Psoas muscle (tissue), 8 donors: ENCODE data around the gene CSF3. TPM values are rescaled to one million over a fixed set of nuclear protein-coding genes. Genes with fewer than 3 reads are reported as not detected.
A peak's percentile ranks its signal among the peaks of the same experiment; 100 is the strongest.

Source experiments
- ATAC-seq, 4 donors: fragments of 200-7000 bp; cut with Tn5 transposase; one replicate each; pipeline ENCODE4 v1.9.1; 2020; ENCODE audit warnings: moderate library complexity in 3 of 4, mild to moderate bottlenecking in 2 of 4
- DNase-seq, 2 donors: peaks; one replicate each; pipeline ENCODE4 v3.0.0-alpha.2; 2020
- H3K27ac ChIP-seq: fragments of 200-600 bp; one replicate; pipeline ENCODE4 v1.8.0; 2022
- H3K27me3 ChIP-seq, 3 donors: fragments of 200-600 bp in 1 of 3; one replicate each; pipeline versions ENCODE4 v1.6.1 to v1.8.0; 2013 to 2022; ENCODE audit warnings: low read length in 2 of 3, mild to moderate bottlenecking in 2 of 3, moderate library complexity in 1 of 3; ENCODE audit not compliant: insufficient read depth in 3 of 3
- H3K36me3 ChIP-seq, 2 donors: fragments of 200-600 bp in 1 of 2; one replicate each; pipeline versions ENCODE4 v1.6.1 to v1.8.0; 2013 to 2022; ENCODE audit warnings: low read depth in 1 of 2, mild to moderate bottlenecking in 1 of 2, moderate library complexity in 1 of 2; ENCODE audit not compliant: insufficient read depth in 1 of 2
- H3K4me1 ChIP-seq: fragments of 200-600 bp; one replicate; pipeline ENCODE4 v1.8.0; 2022
- H3K4me3 ChIP-seq: fragments of 200-600 bp; one replicate; pipeline ENCODE4 v1.8.0; 2022; ENCODE audit warnings: mild to moderate bottlenecking
- H3K9me3 ChIP-seq: fragments of 200-600 bp; one replicate; pipeline ENCODE4 v1.8.0; 2022
- WGBS, 3 donors: extraction: QIAGEN DNeasy Blood & Tissue Kit; methylation state at CpG; one replicate each; pipeline versions ENCODE4 v1.1.6 to v1.1.7; 2013; 5-methylcytosine and 5-hydroxymethylcytosine counted together
- intact Hi-C, 2 donors: fragments of 100-400 bp; cut with DNase I; formaldehyde crosslinking; loops; one replicate each; pipeline versions ENCODE4 v1.11.0 to v1.14.2; 2022
- polyA plus RNA-seq, 3 donors: library from polyadenylated mRNA; stranded (reverse); fragments of 200-250 nt; gene quantifications; one replicate each; pipeline ENCODE4 v1.2.3, GENCODE V29; 2013
- total RNA-seq, 4 donors: library from RNA; stranded (reverse); fragmentation: NEBNext Ultra II Directional in 2 of 4; extraction: Animal tissue kit (Norgen Biotek cat#: 25700) in 2 of 4; gene quantifications; one replicate each; pipeline versions ENCODE4 v1.2.1 to v1.2.4, GENCODE V29; 2021 to 2023
- TF ChIP-seq, protein P1 (sequence below): fragments of 200-600 bp; IDR thresholded peaks from one replicate; pipeline ENCODE4 v1.8.0; 2022; ENCODE audit warnings: antibody characterized with exemption
- donor health status: healthy with polysubstance abuse.
- donor health status: DM: no; HTN: no; CAD: no; lungs with moderate emphysema.
- donor health status: Bipolar disorder and iron deficiency.
- donor health status: healthy.
- donor health status: DM: yes; HTN: yes; CAD: no.
- donor health status: DM: no; HTN: no; CAD: no.
- donor health status: DM: no; HTN: no; CAD: no.
- donor health status: DM: yes; HTN: yes; CAD: no.

CSF3 gene
- total and polyA plus RNA-seq, 7 donors, result 0.30 to 46.2 (median 3.9) TPM

DNA sequence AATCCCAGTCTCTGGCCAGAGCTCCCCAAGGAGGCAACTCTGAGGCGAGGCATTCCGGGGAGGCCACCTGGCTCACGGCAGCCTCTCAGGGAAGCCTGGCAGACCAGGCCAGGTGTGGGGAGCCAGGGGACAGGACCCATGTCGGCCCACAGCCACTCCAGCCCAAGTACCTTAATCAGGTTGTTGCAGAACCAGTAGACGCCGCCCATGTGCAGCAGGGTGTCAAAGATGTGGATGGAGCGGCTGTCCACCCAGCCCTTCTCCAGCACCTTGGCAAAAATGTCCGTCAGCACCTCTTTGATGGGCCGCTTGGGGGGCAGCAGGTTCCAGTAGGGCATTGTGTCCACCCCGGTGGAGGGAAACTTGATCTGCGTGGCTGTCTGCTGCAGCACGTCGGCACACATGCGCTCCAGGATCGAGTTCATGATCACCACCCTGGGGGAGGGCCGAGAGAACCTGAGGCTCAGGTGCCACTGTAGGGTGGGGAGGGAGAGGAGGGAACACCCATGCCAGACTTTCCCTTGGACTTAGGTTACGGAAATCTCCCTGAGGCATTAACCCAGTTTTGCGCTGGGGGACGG, 7.8 kb downstream of the CSF3 start:
- H3K4me1 ChIP-seq, result peaks cover 67% of the 10 kb centered on the region
- no peaks in the 10 kb centered on the region for H3K27me3 ChIP-seq
- H3K9me3 ChIP-seq, result no peaks in the 10 kb centered on the region
- intact Hi-C loops, result no loop called here
- H3K4me3 ChIP-seq, result no peak overlapping the region
- H3K36me3 ChIP-seq, result peaks cover 0 to 74% of the 10 kb centered on the region in 2 donors
- TF ChIP-seq, protein P1, sequence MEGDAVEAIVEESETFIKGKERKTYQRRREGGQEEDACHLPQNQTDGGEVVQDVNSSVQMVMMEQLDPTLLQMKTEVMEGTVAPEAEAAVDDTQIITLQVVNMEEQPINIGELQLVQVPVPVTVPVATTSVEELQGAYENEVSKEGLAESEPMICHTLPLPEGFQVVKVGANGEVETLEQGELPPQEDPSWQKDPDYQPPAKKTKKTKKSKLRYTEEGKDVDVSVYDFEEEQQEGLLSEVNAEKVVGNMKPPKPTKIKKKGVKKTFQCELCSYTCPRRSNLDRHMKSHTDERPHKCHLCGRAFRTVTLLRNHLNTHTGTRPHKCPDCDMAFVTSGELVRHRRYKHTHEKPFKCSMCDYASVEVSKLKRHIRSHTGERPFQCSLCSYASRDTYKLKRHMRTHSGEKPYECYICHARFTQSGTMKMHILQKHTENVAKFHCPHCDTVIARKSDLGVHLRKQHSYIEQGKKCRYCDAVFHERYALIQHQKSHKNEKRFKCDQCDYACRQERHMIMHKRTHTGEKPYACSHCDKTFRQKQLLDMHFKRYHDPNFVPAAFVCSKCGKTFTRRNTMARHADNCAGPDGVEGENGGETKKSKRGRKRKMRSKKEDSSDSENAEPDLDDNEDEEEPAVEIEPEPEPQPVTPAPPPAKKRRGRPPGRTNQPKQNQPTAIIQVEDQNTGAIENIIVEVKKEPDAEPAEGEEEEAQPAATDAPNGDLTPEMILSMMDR, result no peak
- peak overlapping the region; percentile 87 for H3K27ac ChIP-seq
- ATAC-seq, result peak; percentile 9 to 45 (median 20)
- peak; percentile 60 to 85 for DNase-seq
- 26 to 46% (median 33%) methylated on average over 19 of the region's 19 CpGs for WGBS, 3 donors

DNA sequence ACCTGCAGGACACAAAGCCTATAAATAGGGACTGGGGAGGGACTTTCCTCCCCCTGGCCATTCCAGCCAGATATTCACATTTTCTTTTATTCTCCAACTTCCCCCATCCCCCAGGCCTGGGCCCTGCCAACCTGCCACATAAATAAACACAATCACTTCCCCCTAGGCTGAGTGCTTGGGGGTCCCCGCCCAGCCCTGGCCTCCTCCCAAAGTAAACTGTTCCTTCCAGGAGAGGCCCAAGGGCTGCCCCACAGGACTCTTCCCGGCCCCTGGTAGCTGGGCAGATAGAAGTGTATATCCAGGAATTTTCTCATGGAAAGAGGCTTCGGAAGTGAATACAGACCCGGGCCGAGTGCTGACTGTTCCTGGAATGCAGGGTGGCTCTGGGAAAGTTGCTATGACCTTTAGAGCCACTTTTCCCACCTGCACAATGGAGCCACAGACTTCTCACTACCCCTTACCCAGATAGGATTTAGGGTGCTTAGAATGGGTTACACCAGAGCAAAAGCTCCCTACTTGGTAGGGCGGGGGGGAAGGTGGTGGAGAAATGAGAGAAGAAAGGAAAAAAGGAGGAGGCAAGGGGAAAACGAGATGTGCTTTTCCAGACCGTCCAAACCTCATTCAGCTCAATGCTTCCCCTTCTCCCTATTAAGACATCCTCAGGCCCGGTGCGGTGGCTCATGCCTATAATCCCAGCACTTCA, 8.5 kb downstream of the CSF3 start:
- H3K4me3 ChIP-seq, result no peak overlapping the region
- H3K9me3 ChIP-seq, result no peaks in the 10 kb centered on the region
- peaks cover 60% of the 10 kb centered on the region for H3K4me1 ChIP-seq
- peaks cover 0 to 81% of the 10 kb centered on the region in 2 donors for H3K36me3 ChIP-seq
- H3K27ac ChIP-seq, result peak overlapping the region; percentile 87
- WGBS, 3 donors, result 48 to 59% (median 52%) methylated on average over 10 of the region's 10 CpGs
- TF ChIP-seq, protein P1, result no peak
- H3K27me3 ChIP-seq, result no peaks in the 10 kb centered on the region
- ATAC-seq, result no peak
- DNase-seq, result no peak
- intact Hi-C loops, result no loop called here

DNA sequence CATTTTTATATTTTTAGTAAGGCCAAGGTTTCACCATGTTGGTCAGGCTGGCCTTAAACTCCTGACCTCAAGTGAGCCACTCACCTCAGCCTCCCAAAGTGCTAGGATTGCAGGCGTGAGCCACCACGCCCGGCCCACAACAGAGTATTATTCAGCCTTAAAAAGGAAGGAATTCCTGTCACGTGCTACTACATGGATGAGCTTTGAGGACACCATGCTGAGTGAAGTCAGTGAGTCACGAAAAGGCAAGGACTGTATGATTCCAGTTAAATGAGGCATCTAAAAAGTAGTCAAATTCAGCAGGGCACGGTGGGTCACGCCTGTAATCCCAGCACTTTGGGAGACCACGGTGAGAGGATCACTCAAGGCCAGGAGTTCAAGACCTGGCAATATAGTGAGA, 9.7 kb downstream of the CSF3 start:
- Histone ChIP-seq H3K27ac (peak overlapping the region; percentile 58), H3K36me3 (peaks cover 0 to 88% of the 10 kb centered on the region in 2 donors), H3K27me3 (no peaks in the 10 kb centered on the region), H3K9me3 (no peaks in the 10 kb centered on the region), H3K4me1 (peaks cover 50% of the 10 kb centered on the region), H3K4me3 (no peak overlapping the region)
- DNase-seq, result no peak
- intact Hi-C loops, result loop anchor here in 1 of 2 donors (5.0 kb wide), 1 partner anchor 68 kb away; no protein-coding TSS in a partner anchor
- 92 to 95% (median 95%) methylated on average over 8 of the region's 8 CpGs for WGBS, 3 donors
- ATAC-seq, result no peak
- TF ChIP-seq, protein P1, result no peak

DNA sequence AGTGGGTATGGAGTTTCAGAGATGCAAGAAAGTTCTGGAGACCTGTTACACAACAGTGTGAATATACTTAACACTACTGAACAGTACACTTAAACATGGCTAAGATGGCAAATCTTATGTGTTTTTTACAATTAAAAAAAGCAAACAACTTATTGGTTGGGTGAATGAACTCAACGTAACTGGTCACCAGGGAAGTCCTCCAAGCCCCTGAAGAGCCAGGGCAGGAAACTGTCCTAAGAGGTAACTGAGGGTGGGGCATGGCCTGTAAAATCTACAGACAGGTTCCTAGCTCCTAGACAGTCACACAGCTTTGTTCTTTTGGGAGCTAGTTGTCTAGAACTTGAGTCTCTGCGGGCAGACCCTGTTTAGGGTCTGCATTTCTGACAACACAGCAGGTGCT, 10.3 kb downstream of the CSF3 start:
- H3K4me3 ChIP-seq, result no peak overlapping the region
- intact Hi-C loops, result loop anchor here in 1 of 2 donors (5.0 kb wide), 1 partner anchor 68 kb away; no protein-coding TSS in a partner anchor
- H3K27me3 ChIP-seq, result no peaks in the 10 kb centered on the region
- WGBS, 3 donors, result 83 to 85% (median 83%) methylated on average over 2 of the region's 2 CpGs
- ATAC-seq (no peak), DNase-seq (no peak)
- no peaks in the 10 kb centered on the region for H3K9me3 ChIP-seq
- H3K27ac ChIP-seq, result peak overlapping the region; percentile 58
- H3K36me3 ChIP-seq, result peaks cover 0 to 88% of the 10 kb centered on the region in 2 donors
- H3K4me1 ChIP-seq, result peaks cover 47% of the 10 kb centered on the region
- TF ChIP-seq, protein P1, result no peak
